ENCODE data around the gene PJA2.
A peak's percentile ranks its signal among the peaks of the same experiment; 100 is the strongest.

The PJA2 gene

DNA sequence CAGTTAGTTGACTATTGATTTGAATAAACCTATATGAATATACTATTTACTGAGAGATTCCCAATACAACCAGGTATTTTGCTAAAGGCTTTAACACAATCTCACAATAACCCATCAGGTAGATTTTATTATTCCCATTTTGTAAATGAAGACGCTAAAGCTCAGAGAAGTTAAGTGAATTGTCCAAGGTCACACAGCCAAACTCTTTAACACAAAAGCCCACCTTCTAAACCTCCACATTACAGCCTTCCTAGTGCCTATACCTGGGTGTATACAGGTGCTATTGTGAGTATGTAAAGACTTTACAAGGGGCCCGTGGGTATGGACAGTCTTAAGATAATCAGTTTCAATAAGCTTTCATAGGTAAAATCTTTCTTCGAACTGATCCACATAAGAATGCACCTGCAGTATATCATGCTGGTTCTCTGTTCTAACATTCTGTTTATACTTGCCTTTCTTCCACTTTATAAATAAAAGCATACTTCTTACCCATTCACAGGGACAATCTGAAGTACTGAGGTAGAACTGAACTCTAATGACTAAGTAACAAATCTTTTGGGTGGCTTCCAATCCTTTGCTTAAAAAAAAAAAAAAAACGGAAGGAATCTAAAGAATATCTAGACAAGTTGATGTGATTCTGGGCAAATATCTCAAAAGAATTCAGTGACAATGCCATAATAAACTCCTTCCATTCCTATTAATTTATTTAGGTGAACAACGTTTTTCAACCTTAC, 59.1 kb downstream of the PJA2 start:
- no peak for DNase-seq (ENCODE audit: low read depth)

DNA sequence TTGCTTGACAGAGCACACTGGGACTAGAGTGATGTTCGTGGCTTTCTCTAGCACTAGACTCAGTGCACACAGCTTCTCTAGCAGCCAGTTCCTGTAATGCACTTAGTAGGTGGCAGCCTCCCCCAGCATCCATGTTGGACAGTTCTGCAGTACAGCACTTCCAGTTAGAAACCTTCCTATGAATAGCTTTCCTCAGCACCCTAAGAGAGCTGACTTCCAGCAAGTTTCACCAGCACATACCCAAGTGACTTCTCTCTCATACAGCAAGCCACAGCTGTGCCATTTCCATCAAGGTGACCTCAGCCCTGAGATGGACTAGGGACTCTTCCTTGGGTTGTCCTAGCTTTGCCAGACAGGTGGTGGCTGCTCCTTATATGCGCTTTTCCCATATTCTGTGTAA, 60.4 kb downstream of the PJA2 start:
- DNase-seq (ENCODE audit: low read depth) = no peak

DNA sequence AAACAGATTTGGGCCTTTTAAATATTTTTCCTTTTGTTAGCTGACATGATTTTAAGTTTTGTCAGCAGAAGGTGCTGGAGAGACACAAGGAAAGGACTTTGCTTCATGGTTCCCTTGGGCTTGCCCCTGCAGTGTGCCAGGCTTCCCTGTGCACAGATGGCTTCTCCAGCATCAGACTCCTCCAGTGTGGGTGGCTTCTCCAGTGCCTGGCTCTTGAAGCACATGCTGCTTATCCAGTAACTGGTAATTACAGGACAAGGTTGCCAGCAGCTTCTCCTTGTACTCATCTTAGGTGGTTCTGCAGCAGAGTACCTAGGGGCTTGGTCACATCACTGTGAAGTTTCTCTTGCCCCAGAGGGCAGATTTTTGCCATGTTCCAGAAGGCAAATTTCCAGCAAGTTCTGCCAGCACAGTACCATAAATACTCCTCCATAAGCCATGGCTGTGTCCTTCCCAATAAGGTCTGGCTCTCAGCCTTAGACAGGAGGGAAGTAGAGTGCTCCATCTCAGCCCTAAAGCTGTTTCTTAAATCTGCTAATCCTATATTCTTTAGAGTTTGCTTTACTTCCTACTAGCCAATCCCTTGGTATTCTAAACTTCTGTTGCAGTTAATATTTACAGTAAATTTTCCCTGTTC, 62.4 kb downstream of the PJA2 start:
- no peak for DNase-seq (ENCODE audit: low read depth)

DNA sequence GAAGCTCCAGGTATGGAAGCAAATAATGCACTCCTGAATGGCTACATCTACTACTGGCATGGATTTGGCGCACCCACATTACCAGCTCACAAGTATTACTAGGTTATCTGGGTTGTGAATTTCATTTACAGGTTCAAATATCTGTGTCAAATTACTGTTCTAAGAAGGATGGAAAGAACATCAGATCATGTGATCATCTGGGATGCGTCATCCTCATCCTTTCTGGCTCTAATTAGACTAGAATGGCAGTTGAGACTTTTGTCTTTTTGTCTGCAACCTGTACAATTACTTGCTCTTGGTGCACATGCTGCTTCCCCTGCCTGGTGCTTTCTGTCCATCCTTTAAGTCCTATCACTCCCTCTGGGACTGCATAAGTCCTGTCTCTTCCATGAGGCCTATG, 64.1 kb downstream of the PJA2 start:
- DNase-seq (ENCODE audit: low read depth) = no peak

DNA sequence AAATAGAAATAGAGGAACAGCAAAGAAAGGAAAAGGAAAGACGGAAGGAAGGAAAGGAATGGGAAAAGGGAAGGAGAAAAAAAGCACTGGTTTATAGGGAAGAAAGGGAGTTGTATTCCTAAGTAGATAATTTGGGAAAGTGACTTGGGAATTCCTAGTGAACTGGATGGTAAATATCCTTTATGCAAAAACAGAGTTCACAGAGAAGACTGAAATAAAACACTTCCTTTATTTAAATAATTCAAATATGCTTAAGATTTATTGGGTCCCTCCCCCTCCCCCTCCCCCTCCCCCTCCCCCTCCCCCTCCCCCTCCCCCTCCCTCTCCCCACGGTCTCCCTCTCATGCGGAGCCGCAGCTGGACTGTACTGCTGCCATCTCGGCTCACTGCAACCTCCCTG, 69.4 kb downstream of the PJA2 start:
- DNase-seq (ENCODE audit: low read depth) = no peak

DNA sequence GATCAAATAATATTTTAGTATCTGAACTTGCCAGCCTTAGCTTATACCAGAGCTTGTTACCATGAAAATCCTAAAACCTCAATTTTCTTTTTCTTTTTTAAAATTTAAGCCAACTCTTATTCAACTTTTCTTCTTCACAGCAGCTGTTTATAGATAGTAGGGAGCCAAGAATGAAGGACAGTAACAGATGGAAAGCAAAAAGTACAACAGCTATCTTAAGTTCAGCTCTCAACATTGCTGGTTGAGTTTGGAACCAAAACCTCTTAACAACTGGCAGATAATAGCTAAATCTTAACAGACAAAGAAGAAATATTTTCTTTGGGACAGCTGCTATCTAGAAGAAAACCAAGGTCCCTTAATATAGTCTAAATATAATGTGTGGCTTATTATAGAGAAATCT, 74.7 kb downstream of the PJA2 start:
- DNase-seq (ENCODE audit: low read depth) = no peak

DNA sequence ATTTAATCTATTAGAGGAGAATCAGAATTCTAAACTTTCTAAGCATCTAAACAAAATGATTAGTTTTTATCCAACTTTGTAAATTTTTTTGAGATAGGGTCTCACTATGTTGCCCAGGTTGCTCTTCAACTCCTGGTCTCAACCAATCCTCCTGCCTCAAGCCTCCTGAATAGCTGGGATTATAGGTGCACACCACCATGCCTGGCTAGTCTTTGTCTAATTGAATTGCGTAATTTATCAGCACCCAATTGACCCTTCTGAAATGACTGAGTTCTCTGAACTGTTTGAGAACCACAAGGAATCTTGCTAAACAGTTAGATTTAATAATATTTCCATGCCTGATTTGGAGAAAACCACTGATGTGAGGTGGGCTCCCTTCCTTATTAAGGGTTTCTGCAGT, 75.7 kb downstream of the PJA2 start:
- DNase-seq (ENCODE audit: low read depth) = no peak

DNA sequence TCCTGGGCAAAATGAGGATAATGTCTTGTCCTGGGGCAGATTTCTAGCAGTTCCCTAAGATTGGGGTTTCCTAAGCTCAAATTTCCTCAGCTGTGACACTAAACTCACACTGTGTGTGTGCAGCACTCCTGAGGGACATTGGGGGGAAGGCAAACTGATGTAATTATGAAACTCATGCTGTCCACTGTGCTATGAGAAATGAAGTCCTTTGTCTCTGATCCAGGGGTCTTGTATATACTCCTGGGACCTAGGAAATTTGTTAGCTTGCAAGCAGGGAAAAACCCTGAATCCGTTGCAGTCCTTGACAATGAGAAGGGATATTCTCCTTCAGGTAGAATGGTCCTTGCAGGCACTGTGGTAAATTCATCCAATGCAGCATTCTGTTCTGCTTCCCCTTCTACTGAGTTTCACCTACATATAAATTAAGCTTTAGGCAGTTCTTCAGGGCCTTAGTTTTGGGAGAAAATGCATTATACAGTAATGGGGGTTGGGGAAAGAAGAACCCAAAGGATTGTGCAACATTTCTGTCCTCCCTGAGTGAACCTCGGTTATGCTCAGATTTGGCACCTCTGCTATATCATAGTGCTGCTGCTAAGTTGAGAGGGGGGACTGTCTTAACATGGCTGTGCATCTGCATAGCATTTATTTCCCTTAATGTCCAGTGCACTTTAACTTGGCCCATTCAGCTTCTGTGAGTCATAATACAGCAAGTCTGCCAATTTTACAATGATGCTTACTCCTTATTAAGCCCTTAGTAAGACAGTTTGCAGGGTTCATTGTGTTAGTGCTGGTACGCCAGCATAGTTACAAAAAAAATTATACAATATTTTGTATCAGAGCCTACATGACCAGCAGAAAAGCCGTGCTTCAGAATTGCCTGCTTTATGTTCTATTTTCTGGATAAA, 80.2 kb downstream of the PJA2 start:
- peak; percentile 32 for DNase-seq (ENCODE audit: low read depth)

DNA sequence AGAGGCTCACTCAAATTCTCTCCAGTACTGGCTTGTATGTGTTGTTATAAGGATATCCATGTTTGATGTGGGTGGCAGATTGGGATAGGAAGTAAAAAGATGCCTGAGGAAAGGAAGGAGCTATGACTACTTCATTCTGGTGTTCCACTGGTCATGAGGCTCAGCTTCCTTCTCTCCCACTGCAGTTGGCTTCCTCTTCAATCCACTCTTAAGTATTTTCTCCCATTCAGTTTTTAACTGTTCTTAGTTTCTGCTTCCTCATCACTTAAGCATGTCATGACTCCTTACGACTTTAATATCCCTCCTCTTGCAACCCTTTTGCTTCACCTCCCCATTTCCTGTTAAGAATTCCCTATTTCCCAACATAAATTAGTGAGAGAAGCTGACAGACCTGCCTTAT, 81.1 kb downstream of the PJA2 start:
- no peak for DNase-seq (ENCODE audit: low read depth)

DNA sequence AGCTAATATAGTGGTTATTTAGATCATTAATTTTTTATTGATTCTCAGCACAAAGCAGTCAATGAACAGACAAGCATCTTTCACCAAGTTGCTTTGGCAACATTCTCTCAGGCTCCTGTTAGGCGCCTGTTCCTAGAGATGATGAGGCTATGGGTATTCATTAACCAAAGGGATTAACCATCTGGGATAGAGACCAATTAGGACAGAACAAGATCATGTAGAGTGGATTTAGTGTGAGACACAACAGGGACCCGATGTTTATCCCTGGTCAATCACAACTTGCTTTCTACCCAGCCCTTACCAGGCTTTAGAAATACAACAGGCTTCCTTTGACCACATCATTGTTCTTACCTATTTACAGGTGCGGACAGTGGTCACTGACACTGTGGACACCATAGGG, 82.2 kb downstream of the PJA2 start:
- DNase-seq (ENCODE audit: low read depth) = no peak

DNA sequence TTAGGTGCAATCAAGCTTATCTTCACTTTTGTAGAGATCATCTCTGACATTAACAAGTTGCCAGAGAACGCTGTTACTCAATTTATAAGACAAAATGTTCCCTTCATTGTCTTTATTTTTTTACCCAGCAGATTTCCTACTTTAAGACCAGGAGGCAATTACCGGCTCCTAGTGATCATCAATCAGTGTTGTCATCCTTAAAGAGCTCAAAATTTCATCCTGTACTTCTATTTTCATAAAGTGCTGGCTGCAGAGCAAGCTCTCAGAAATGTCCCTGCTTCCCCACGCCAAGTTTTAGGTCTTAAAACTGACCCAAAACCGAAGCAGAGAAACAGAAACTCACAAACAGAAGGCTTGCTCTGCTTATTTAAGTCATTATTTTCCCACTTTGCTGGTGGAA, 82.9 kb downstream of the PJA2 start:
- DNase-seq (ENCODE audit: low read depth) = no peak

DNA sequence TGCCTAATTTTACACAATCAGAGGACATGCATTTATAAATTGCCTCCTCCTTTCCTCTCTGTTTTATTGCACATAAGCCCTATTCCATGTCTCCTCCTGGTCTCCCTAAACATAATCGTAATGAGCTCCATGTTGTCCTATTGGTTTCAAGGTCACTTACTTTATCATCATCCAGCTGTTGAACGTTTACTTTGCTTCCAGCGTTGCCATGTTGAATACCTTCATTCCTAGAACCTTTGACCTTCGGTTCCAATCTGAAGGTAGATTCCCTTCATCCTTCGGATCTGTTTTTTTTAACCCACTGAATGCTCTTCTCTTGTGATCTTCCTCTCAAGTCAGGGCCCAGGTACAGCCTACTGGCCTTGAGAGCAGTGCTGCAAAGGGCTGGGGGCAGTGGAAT, 84.3 kb downstream of the PJA2 start:
- DNase-seq (ENCODE audit: low read depth) = no peak

DNA sequence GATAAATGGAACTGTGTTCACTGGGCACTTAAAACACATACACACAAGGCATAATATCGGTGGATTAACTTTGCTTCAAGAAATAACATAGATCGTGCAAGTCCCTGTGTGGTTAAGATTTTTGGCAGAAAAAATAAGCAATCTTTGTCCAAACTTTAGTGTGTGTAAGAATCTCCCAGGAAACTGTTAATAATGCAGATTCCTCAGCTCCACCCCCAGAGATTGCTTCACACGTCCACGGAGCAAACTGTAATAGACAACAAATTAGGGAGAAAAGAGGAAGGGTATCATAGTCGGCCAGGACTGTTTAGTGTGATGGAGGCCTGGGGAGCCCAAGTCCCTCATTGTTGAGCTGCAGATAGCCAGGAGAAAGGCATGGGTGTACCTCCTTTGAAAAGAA, 84.8 kb downstream of the PJA2 start:
- DNase-seq (ENCODE audit: low read depth) = no peak

DNA sequence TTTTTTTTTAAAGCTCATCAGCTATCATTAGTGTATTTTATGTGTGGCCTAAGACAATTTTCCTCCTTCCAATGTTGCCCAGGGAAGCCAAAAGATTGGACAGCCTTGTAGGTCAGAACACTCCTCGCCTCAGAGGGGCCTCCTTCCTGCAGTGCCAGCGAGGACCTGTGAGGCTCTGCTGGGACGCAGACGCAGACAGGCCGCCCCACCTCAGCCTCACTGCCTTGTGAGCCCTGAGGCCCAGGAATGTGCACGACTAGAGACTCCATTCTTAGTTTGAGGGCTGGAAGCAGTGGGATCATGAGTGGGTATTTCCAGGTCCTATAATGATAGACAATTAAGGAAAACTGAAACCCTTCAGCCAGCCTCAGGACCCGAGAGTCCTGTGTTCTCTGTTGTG, 85.4 kb downstream of the PJA2 start:
- no peak for DNase-seq (ENCODE audit: low read depth)

DNA sequence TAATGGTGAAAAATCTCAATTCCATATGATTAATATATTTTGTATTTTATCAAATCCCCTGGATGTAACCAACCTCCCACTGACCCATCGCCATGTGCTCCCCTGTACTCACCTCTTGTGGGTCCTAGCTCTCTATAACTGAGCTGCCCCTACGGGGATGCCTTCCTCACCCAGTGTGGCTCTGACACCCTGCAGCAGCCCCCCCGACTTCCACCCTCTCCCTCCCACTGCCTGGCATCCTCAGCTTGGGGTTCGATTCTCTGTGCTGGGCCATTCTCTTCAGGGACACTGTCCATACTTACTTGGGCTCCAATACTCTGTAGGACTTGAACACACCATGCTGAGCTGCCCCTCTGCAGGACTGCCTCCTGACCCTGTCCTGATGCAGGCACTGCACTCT, 87.1 kb downstream of the PJA2 start:
- DNase-seq (ENCODE audit: low read depth) = no peak

DNA sequence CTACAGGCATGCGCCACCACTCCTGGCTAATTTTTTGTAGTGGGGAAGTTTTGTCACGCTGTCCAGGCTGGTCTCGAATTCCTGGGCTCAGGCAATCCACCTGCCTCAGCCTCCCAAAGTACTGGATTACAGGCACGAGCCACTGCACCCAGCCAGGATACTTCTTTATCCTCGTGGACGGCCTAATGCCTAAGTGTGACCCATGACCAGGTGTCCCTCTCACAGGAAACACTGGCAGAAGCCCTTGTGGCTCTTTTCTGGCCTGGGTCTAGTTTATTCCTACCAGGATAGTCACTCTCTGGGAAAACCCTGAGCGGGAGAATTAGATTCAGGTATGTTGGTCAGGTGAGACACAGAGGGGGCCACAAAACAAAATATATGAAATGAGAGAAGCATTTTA, 90.4 kb downstream of the PJA2 start:
- DNase-seq (ENCODE audit: low read depth) = no peak

DNA sequence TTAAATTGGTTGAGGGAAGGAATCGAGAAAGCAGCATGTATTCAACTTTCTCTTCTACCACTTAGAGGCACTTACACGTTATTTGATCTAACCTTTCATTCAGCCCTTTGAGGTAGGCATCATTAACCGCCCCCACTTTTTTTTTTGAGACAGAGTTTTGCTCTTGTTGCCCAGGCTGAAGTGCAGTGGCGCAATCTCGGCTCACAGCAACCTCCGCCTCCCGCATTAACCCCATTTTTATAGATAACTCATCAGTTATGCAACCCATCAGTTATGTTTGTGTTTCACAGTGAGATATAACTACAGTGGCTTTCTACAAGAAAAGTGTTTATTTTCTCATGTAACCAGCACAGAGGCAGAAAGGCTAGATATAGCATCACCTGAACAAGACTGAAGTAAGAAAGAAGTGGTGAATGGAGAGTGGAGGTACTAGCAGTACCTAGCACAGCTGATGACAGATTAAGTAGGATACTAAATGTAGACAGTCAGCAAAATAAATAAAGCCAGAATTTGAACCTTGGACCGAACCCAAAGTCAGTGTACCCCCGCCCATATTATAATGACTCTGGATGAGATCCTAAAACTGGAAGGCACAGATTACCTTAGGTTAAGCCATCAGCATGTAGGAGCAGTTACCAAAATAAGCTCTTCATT, 91.2 kb downstream of the PJA2 start:
- no peak for DNase-seq (ENCODE audit: low read depth)

DNA sequence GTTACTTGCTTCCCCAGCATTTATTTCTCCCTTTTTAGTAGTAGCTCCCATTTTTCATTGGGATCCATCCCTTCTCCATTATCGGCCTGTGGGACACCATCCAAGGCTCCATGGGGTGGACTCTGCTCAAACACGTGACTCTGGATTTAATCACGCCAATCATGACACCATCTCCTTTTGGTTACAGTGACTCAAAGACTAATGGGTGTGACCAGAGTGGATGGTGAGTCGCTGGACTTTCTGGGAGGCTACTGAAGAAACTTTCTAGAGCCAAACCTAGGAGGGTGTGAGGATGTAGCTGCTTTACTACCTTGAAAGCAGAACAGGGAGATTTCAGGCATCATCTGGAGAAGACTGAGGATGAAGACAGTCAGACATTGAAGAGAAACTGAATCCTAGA, 93.1 kb downstream of the PJA2 start:
- peak; percentile 11 for DNase-seq (ENCODE audit: low read depth)

DNA sequence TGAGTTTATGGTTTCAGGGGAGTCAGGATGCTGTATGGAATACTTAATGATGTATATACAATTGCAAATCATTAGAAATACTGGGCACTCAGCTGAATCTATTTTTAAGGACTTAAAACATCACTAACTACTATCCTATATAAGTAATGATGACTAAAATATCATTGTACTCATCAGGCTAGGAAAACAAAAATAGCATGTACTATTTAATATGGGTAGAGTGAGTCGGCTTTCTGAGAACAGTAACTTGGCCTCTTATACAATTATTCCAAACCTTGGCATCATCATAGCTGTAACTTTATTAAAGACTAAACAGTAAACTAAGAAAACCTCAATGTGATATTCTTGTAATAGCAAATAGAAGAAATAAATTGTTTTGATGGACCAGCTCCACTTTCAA, 94.5 kb downstream of the PJA2 start:
- DNase-seq (ENCODE audit: low read depth) = no peak

DNA sequence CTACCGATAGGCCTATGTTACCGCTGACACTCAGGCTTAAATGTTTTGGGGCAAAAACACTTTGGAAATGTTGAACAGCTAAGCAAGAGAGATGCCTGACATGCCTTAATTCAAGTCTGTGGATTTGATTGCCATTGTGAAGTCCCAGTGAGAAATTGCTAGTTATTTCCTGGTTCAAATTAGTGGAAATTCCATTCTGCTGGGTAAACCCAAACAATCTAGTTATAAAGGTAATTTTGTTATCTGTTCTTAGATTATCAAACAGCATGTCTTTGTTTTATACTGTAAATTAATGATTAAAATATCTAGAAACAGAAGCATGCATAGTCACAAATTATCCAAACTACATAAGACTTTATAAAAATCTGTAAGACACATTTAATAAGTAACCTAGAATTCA, 96.6 kb downstream of the PJA2 start:
- no peak for DNase-seq (ENCODE audit: low read depth)

DNA sequence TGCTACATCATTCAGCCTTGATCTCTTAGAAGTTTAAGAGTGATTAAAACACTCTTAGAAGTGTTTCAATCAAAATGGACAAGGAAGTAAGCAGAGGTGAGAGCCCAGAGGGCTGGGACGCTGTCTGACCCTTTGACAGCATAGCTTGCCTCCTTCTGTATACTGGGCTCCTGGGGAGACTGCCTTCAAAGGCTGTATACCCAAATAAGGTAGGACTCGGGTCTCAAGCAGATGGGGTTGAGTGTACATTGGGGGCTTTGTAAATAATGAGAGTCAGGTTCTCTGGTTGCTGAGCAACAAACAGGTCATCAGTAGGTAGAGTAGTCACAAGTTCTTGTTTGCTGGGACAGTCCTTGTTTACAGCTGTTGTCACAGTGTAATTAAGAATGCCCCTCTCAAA, 97.1 kb downstream of the PJA2 start:
- no peak for DNase-seq (ENCODE audit: low read depth)

DNA sequence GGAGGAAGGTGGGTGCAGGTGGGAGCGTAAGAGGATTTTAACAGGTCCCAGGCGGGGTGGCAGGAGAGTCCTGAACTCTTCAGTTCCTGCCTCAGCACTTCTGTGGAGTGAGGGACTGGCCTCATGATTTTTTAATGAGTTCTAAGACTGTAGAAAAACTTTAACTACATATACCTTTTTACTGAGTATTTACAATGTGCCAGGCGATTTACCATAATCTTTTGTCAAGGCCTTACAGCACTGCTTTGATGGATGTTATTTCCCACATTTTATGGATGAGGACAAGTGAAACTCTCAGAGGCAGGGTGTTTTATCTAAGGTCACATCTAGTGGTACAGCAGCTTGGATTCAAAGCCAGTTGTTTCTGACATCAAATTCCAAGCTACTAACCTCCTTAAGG, 99.5 kb downstream of the PJA2 start:
- no peak for DNase-seq (ENCODE audit: low read depth)

Data from GM04503 (cell line).